ENCODE data around the gene PCBP3.
A peak's percentile ranks its signal among the peaks of the same experiment; 100 is the strongest.
"Not testable (repeated sequence)": the region's sequence is repeated elsewhere in the genome, so short reads cannot be mapped to it uniquely, and the experiment has no call there.

The PCBP3 gene

DNA sequence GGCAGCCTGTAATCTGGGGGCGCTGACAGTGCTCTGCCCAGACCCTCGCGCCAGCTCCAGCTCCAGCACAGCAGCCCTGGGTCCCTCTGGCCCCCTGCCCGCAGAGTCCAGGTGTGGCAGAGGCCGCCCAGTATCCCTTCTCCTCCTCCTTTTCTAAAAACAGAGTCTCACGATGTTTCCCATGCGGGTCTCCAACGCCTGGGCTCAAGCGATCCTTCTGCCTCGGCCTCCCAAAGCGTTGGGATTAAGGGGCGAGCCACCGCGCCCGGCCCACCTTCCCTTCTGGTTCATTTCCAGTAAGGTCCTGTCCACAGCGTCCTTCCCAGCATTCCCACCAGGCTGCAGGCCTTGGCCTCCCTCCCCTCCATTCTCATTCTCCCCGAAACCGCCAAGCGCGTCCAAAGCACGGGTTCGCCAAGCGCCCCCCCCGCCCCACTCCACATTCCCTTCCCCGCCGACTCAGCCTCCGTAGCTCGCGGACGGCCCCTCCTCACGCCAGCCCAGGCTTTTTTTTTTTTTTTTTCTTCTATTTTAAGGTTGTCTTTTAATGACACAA is 2.0 kb upstream of the PCBP3 start:
- TF ChIP-seq, protein P1, sequence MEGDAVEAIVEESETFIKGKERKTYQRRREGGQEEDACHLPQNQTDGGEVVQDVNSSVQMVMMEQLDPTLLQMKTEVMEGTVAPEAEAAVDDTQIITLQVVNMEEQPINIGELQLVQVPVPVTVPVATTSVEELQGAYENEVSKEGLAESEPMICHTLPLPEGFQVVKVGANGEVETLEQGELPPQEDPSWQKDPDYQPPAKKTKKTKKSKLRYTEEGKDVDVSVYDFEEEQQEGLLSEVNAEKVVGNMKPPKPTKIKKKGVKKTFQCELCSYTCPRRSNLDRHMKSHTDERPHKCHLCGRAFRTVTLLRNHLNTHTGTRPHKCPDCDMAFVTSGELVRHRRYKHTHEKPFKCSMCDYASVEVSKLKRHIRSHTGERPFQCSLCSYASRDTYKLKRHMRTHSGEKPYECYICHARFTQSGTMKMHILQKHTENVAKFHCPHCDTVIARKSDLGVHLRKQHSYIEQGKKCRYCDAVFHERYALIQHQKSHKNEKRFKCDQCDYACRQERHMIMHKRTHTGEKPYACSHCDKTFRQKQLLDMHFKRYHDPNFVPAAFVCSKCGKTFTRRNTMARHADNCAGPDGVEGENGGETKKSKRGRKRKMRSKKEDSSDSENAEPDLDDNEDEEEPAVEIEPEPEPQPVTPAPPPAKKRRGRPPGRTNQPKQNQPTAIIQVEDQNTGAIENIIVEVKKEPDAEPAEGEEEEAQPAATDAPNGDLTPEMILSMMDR (IDR thresholded peaks at IDR 0.05; ENCODE audit: low read depth, low read length, missing control alignments), result no peak
- in situ Hi-C loops (cut with HindIII; ENCODE audit: low sequenced_read_pairs), result no loop called here
- DNase-seq (ENCODE audit: low read depth), result no peak
- H3K4me3 ChIP-seq (ENCODE audit: low read depth, low read length), result no peak overlapping the region

DNA sequence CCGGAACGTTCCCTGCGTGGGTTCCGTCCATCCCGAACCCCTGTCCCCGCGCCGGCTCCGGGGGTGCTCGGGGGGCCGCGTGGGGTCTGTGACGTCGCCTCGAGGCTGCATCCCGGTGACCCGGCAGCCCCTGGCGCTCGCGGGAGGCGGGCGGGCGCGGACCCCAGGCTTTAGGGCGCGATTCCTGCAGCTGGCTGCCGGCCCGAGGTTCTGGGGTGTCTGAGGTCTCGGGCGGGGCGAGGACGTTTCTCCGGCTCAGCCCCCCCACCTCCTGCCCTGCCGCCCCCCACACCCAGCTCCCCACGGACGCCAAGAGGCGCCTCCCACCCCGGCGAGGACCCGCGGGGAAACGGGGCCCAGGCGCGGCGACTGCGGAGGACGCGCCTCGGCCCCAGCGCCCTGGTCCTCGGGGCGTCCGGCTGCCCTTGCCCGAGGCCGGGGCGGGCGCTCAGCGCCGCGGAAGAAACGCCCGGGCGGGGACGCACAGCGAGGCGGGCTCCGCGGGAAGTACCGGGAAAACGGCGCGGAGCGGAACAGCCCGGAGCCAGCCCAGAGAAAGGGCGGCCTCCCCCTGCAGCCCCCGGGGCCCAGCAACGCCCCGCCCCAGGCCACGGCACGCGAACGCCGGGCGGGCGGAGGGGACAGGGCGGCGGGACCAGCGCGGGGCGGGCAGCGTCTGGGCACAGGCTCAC is 1.3 kb upstream of the PCBP3 start:
- H3K4me3 ChIP-seq (ENCODE audit: low read depth, low read length), result peak overlapping the region; percentile 20
- in situ Hi-C loops (cut with HindIII; ENCODE audit: low sequenced_read_pairs), result no loop called here
- TF ChIP-seq, protein P1 (IDR thresholded peaks at IDR 0.05; ENCODE audit: low read depth, low read length, missing control alignments), result no peak
- DNase-seq (ENCODE audit: low read depth), result no peak

DNA sequence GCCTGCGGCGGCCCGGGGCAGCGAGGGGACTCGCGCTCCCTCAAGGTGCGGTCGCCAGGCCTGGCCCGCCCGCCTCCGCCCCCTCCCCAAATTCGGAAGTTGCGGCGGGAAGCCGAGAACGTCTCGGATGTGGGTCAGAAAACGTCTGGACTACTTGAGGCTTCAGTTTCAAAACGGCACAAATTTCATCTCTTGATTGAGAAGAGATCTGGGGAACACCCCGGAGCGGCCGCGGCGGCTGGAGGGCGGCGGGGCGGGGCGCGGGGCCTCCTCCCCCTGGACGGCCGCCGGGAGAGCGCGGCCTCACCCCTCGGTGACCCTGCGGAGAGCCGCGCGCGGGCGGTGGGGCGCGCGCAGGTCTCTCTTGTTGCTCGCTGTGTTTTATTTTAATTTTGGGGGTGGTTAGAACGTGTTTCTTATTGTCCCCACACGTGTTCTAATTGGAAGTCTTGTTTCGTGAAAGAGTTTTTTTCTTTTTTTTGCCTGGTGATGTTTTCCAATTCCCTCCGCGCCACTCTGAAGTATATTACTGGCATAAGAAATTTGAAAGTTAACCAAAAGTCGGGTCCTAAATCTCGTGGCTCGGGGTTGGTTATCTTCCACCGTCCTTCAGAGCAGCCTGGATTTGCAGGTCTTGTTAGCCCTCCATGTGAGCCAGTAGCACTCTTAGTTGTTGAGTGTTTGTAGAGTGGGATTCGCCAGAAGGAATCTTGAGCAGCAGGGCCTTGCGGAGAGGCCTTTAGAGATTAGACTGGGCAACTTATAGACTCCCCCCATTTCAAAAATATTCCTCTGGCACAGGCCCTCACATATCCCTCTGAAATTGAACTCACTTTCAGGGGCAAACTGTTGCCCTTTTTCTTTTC is 749 bp downstream of the PCBP3 start:
- no peak for DNase-seq (ENCODE audit: low read depth)
- in situ Hi-C loops (cut with HindIII; ENCODE audit: low sequenced_read_pairs), result no loop called here
- TF ChIP-seq, protein P1 (IDR thresholded peaks at IDR 0.05; ENCODE audit: low read depth, low read length, missing control alignments), result no peak
- H3K4me3 ChIP-seq (ENCODE audit: low read depth, low read length), result peak overlapping the region; percentile 52

DNA sequence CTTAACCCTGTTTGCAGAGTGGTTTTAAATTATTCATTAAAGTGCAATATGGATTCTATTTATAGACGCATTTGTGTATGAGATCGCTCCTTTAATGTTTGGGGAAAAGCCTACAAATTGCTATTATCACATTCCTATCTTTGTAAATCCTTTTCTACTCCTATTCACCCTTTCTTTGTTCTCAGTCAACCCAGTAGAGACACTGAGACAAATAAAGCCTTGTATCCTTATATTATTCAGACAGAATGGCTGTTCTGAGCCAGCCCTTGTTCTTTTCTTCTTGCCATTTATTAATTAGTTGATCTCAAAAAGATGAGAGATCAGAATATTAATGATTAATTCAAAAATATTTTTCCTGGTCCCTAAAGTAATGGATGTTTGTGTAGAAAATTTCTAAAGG is 8.4 kb downstream of the PCBP3 start:
- H3K4me3 ChIP-seq (ENCODE audit: low read depth, low read length), result no peak overlapping the region
- in situ Hi-C loops (cut with HindIII; ENCODE audit: low sequenced_read_pairs), result no loop called here
- TF ChIP-seq, protein P1 (IDR thresholded peaks at IDR 0.05; ENCODE audit: low read depth, low read length, missing control alignments), result no peak
- DNase-seq (ENCODE audit: low read depth), result no peak

DNA sequence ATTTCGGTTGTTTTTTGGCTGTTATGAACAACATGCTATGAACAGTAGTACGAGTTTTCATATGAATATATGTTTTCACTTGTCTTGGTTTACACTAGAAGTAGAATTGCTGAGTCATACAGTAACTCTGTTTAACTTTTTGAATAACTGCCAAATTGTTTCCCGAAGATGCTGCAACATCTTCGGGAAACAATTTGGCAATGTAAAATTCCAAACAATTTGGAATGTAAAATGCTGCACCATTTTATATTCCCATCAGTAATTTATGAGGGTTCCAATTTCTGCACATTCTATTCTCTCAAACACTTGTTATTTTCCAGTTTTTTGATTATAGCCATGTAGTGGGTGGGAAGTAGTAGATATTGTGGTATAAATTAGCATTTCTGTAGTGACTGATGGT is 11.6 kb downstream of the PCBP3 start:
- peak; percentile 31 for DNase-seq (ENCODE audit: low read depth)
- H3K4me3 ChIP-seq (ENCODE audit: low read depth, low read length), result no peak overlapping the region
- in situ Hi-C loops (cut with HindIII; ENCODE audit: low sequenced_read_pairs), result no loop called here
- TF ChIP-seq, protein P1 (IDR thresholded peaks at IDR 0.05; ENCODE audit: low read depth, low read length, missing control alignments), result no peak

DNA sequence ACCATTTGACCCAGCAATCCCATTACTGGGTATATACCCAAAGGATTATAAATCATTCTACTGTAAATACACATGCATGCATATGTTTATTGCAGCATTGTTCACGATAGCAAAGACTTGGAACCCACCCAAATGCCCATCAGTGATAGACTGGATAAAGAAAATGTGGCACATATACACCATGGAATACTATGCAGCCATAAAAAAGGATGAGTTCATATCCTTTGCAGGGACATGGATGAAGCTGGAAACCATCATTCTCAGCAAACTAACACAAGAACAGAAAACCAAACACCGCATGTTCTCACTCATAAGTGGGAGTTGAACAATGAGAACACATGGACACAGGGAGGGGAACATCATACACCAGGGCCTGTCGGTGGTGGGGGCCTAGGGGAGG is 12.6 kb downstream of the PCBP3 start:
- in situ Hi-C loops (cut with HindIII; ENCODE audit: low sequenced_read_pairs); H3K4me3 ChIP-seq (ENCODE audit: low read depth, low read length); DNase-seq (ENCODE audit: low read depth): not testable (repeated sequence)

DNA sequence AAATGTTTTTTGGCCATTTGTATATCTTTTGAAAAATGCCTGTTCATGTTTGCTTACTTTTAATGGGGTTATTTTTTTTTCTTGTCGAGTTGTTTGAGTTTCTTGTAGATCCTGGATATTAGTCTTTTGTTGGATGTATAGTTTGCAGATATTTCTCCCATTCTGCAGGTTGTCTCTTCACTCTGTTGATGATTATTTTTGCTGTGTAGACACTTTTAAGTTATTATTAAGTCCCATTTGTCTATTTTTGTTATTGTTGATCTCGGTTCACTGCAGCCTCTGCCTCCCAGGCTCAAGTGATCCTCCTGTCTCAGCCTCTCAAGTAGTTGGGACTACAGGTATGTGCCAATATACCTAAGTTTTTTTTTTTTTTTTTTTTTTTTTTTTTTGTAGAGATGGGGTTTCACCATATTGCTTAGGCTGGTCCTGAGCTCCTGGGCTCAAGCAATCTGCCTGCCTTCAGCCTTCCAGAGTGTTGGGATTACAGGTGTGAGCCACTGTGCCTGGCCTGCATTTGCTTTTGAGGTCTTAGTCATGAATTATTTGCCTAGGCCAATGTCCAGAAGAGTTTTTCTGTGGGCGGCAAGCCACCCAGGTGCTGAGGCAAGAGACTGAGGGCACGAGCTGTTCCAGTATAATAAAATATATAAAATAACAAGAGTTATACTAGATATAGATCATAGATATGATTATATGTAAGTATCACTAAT is 18.5 kb downstream of the PCBP3 start:
- in situ Hi-C loops (cut with HindIII; ENCODE audit: low sequenced_read_pairs); H3K4me3 ChIP-seq (ENCODE audit: low read depth, low read length); DNase-seq (ENCODE audit: low read depth): not testable (repeated sequence)

DNA sequence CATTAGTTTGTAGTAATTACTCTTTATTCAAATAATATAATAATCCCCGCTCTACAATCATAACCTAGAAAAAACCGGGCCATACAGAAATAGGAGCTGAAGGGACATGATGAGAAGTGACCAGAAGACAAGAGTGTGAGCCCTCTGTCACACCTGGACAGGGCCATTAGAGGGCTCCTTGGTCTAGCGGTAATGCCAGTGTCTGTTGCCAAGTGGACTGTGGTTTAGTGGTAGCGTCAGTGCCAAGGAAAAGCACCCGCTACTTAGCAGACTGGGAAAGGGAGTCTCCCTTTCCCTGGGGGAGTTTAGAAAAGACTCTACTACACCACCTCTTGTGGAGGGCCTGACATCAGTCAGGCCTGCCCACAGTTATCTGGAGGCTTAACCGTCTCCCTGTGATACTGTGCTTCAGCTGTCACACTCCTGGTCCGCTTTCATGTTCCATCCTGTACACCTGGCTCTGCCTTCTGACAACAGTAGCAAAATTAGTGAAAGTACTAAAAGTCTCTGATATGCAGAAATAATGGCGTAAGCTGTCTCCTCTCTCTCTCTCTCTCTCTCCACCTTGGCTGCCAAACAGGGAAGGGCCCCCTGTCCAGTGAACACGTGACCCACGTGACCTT is 19.2 kb downstream of the PCBP3 start:
- DNase-seq (ENCODE audit: low read depth); in situ Hi-C loops (cut with HindIII; ENCODE audit: low sequenced_read_pairs); H3K4me3 ChIP-seq (ENCODE audit: low read depth, low read length): not testable (repeated sequence)

All from astrocyte of the cerebellum (primary cell).